GM18861 (cell line): Measurements from ENCODE around the gene ASPSCR1.

Experiments
- ATAC-seq: cut with Tn5 transposase; IDR thresholded peaks from one replicate; pipeline ENCODE4 v1.9.1; 2021; ENCODE audit not compliant: unreplicated experiment

ASPSCR1 gene

GRCh38 chr17:82010575-82011525 is 33.4 kb downstream of the ASPSCR1 start:
- ATAC-seq = no peak

- ATAC-seq = no peak
These were observed 34.3 kb downstream of the ASPSCR1 start for GRCh38 chr17:82011617-82012187.

GRCh38 chr17:82012261-82012639 is 34.8 kb downstream of the ASPSCR1 start:
- ATAC-seq = no peak

- ATAC-seq = no peak
These were observed 35.3 kb downstream of the ASPSCR1 start for GRCh38 chr17:82012640-82013295.

- ATAC-seq = no peak
These were observed 35.9 kb downstream of the ASPSCR1 start for GRCh38 chr17:82013341-82013740.

- ATAC-seq = no peak
These were observed 36.4 kb downstream of the ASPSCR1 start for GRCh38 chr17:82013772-82014321.

GRCh38 chr17:82014432-82014831 is 37.0 kb downstream of the ASPSCR1 start:
- no peak for ATAC-seq

- no peak for ATAC-seq
These were observed 37.5 kb downstream of the ASPSCR1 start for GRCh38 chr17:82014971-82015310.

- ATAC-seq = no peak
These were observed 38.0 kb downstream of the ASPSCR1 start for GRCh38 chr17:82015311-82015971.

GRCh38 chr17:82016061-82016874 is 38.8 kb downstream of the ASPSCR1 start:
- no peak for ATAC-seq

GRCh38 chr17:82016875-82017459 is 39.5 kb downstream of the ASPSCR1 start:
- ATAC-seq = no peak

- ATAC-seq = no peak
These were observed 40.3 kb downstream of the ASPSCR1 start for GRCh38 chr17:82017612-82018151.

- ATAC-seq = no peak
These were observed 40.9 kb downstream of the ASPSCR1 start for GRCh38 chr17:82018152-82018988.

GRCh38 chr17:82018989-82019689 is 41.7 kb downstream of the ASPSCR1 start:
- ATAC-seq = no peak

GRCh38 chr17:82019690-82020571 is 42.5 kb downstream of the ASPSCR1 start:
- ATAC-seq = no peak

GRCh38 chr17:82020572-82021106 is 43.2 kb downstream of the ASPSCR1 start:
- ATAC-seq = no peak
